Measurements from ENCODE around the gene MAP1B.

Gene MAP1B

GRCh38 chr5:72160959-72161358, 53.7 kb downstream of the MAP1B start:
- DNase-seq (ENCODE audit: low read depth), result no peak
- no peak for TF ChIP-seq CTCF (IDR thresholded peaks at IDR 0.05; ENCODE audit: low read depth, low read length, missing control alignments)
- in situ Hi-C loops (cut with HindIII; ENCODE audit: low sequenced_read_pairs), result no loop called here
- H3K4me3 ChIP-seq (ENCODE audit: low read depth, low read length), result no peak overlapping the region

GRCh38 chr5:72161951-72162350, 54.7 kb downstream of the MAP1B start:
- in situ Hi-C loops (cut with HindIII; ENCODE audit: low sequenced_read_pairs), result no loop called here
- H3K4me3 ChIP-seq (ENCODE audit: low read depth, low read length), result no peak overlapping the region
- DNase-seq (ENCODE audit: low read depth), result no peak
- TF ChIP-seq CTCF (IDR thresholded peaks at IDR 0.05; ENCODE audit: low read depth, low read length, missing control alignments), result no peak

- no peak overlapping the region for H3K4me3 ChIP-seq (ENCODE audit: low read depth, low read length)
- DNase-seq (ENCODE audit: low read depth), result no peak
- no peak for TF ChIP-seq CTCF (IDR thresholded peaks at IDR 0.05; ENCODE audit: low read depth, low read length, missing control alignments)
- in situ Hi-C loops (cut with HindIII; ENCODE audit: low sequenced_read_pairs), result no loop called here
Observed at GRCh38 chr5:72163349-72163983, 56.2 kb downstream of the MAP1B start.

GRCh38 chr5:72166070-72166979, 59.0 kb downstream of the MAP1B start:
- H3K4me3 ChIP-seq (ENCODE audit: low read depth, low read length), result peak overlapping the region; percentile 6
- in situ Hi-C loops (cut with HindIII; ENCODE audit: low sequenced_read_pairs), result no loop called here
- peak; percentile 85 for DNase-seq (ENCODE audit: low read depth)
- no peak for TF ChIP-seq CTCF (IDR thresholded peaks at IDR 0.05; ENCODE audit: low read depth, low read length, missing control alignments)

GRCh38 chr5:72167257-72167656, 60.0 kb downstream of the MAP1B start:
- in situ Hi-C loops (cut with HindIII; ENCODE audit: low sequenced_read_pairs), result no loop called here
- no peak for DNase-seq (ENCODE audit: low read depth)
- no peak for TF ChIP-seq CTCF (IDR thresholded peaks at IDR 0.05; ENCODE audit: low read depth, low read length, missing control alignments)
- H3K4me3 ChIP-seq (ENCODE audit: low read depth, low read length), result no peak overlapping the region

GRCh38 chr5:72167804-72168203, 60.5 kb downstream of the MAP1B start:
- in situ Hi-C loops (cut with HindIII; ENCODE audit: low sequenced_read_pairs), result no loop called here
- H3K4me3 ChIP-seq (ENCODE audit: low read depth, low read length), result no peak overlapping the region
- peak; percentile 50 for DNase-seq (ENCODE audit: low read depth)
- TF ChIP-seq CTCF (IDR thresholded peaks at IDR 0.05; ENCODE audit: low read depth, low read length, missing control alignments), result no peak

Measured in astrocyte of the cerebellum (primary cell).